Measurements from ENCODE around the gene OPCML.

- TF ChIP-seq CTCF (IDR thresholded peaks at IDR 0.05; ENCODE audit: poor library complexity, severe bottlenecking) (no peak), POLR2AphosphoS5 (IDR thresholded peaks at IDR 0.05) (no peak), RAD21 (conservative IDR thresholded peaks at IDR 0.05) (no peak), TAF1 (IDR thresholded peaks at IDR 0.05; ENCODE audit: low read depth) (no peak), EZH2 (IDR thresholded peaks at IDR 0.05; ENCODE audit: borderline replicate concordance, insufficient read depth, low read length, poor library complexity, severe bottlenecking) (no peak), SMC3 (conservative IDR thresholded peaks at IDR 0.05; ENCODE audit: poor library complexity) (no peak)
These were observed 299.6 kb downstream of the OPCML start for GRCh38 chr11:133232665-133233064.
